HepG2 (cell line): ENCODE measurements around the gene MYL11. TPM values are rescaled to one million over a fixed set of nuclear protein-coding genes. Genes with fewer than 3 reads are reported as not detected.

Source experiments
- AKAP8 ChIP-seq: sonication (generic); formaldehyde crosslinking; IDR thresholded peaks from 2 replicates; pipeline ENCODE4 v1.5.1; 2020; ENCODE audit warnings: mild to moderate bottlenecking, missing genetic modification reagents
- ATM ChIP-seq: fragments of 450-650 bp; IDR thresholded peaks from 2 replicates; pipeline ENCODE4 v1.7.1; 2017; ENCODE audit warnings: mild to moderate bottlenecking, borderline replicate concordance
- CENPT ChIP-seq: sonication (generic); formaldehyde crosslinking; IDR thresholded peaks from 2 replicates; pipeline ENCODE4 v1.8.0; 2022; ENCODE audit warnings: low read depth, mild to moderate bottlenecking, moderate library complexity, missing genetic modification reagents
- ELF1 ChIP-seq: sonication (generic); formaldehyde crosslinking; IDR thresholded peaks from 2 replicates; pipeline ENCODE4 v1.4.0; 2020; ENCODE audit warnings: missing genetic modification reagents
- NCOR1 ChIP-seq: fragments of 200-600 bp; sonication (generic); IDR thresholded peaks from 2 replicates; pipeline ENCODE4 v1.7.0; 2017; ENCODE audit warnings: antibody characterized with exemption, low read length, borderline replicate concordance
- NR2C2 ChIP-seq: sonication (generic); formaldehyde crosslinking; IDR thresholded peaks from 2 replicates; pipeline ENCODE4 v1.4.0; 2020; ENCODE audit warnings: missing genetic modification reagents, mild to moderate bottlenecking, moderate library complexity, borderline replicate concordance
- POLR2G ChIP-seq: fragments of 200-400 bp; formaldehyde crosslinking; IDR thresholded peaks from 2 replicates; pipeline ENCODE4 v1.6.1; 2018; ENCODE audit warnings: mild to moderate bottlenecking, low read depth, low read length, moderate library complexity
- PTBP1 ChIP-seq: fragments of 200-400 bp; formaldehyde crosslinking; IDR thresholded peaks from 2 replicates; pipeline ENCODE4 v1.6.1; 2018; ENCODE audit warnings: low read length, low read depth; ENCODE audit not compliant: poor library complexity, severe bottlenecking
- RNF2 ChIP-seq: fragments of 450-650 bp; conservative IDR thresholded peaks from 2 replicates; pipeline ENCODE4 v1.6.1; 2016; ENCODE audit warnings: low read depth
- SMC3 ChIP-seq: IDR thresholded peaks from 2 replicates; pipeline ENCODE4 v1.6.1; 2011; ENCODE audit warnings: low read length, improper control_type of control experiment
- SNAPC4 ChIP-seq: sonication (generic); formaldehyde crosslinking; IDR thresholded peaks from 2 replicates; pipeline ENCODE4 v1.4.0; 2020; ENCODE audit warnings: mild to moderate bottlenecking, missing genetic modification reagents
- SP1 ChIP-seq, 2 experiments: fragments of 450-650 bp in 1 of 2; sonication (generic) in 1 of 2; formaldehyde crosslinking in 1 of 2; IDR thresholded peaks; 2 replicates each; pipeline versions ENCODE4 v1.4.0 to v1.6.1; 2016 to 2020; ENCODE audit warnings: missing genetic modification reagents in 1 of 2
- YY1 ChIP-seq: IDR thresholded peaks from 2 replicates; pipeline ENCODE4 v1.6.1; 2011; ENCODE audit warnings: low read length, low read depth, moderate library complexity, mild to moderate bottlenecking; ENCODE audit not compliant: insufficient read depth, insufficient replicate concordance
- ZNF232 ChIP-seq: sonication (generic); formaldehyde crosslinking; IDR thresholded peaks from 2 replicates; pipeline ENCODE4 v1.4.0; 2020; ENCODE audit warnings: missing genetic modification reagents, borderline replicate concordance
- ZNF263 ChIP-seq: sonication (generic); formaldehyde crosslinking; IDR thresholded peaks from 2 replicates; pipeline ENCODE4 v1.4.0; 2020; ENCODE audit warnings: missing genetic modification reagents
- ZNF282 ChIP-seq: fragments of 450-650 bp; IDR thresholded peaks from 2 replicates; pipeline ENCODE4 v1.6.1; 2018; ENCODE audit not compliant: partially characterized antibody
- ZNF614 ChIP-seq: IDR thresholded peaks from 2 replicates; pipeline ENCODE4 v1.6.1; 2018; ENCODE audit warnings: missing biosample characterization, missing genetic modification reagents, inconsistent platforms, borderline replicate concordance
- ZNF788 ChIP-seq: sonication (generic); formaldehyde crosslinking; IDR thresholded peaks from 2 replicates; pipeline ENCODE4 v1.5.0; 2020; ENCODE audit warnings: mild to moderate bottlenecking, missing genetic modification reagents, borderline replicate concordance
- polyA plus RNA-seq, 8 experiments: library from polyadenylated mRNA; depleted of rRNA in 3 of 8; stranded (reverse) in 7 of 8; unstranded in 1 of 8; fragments of >200 nt; fragmentation: Illumina TruSeq in 4 of 8; extraction: Trizol in 4 of 8; gene quantifications; 2 replicates each; pipeline versions ENCODE4 v1.2.1 to v1.2.3, GENCODE V29; 2011 to 2016; ENCODE audit warnings: low read depth in 4 of 8, missing spikeins in 1 of 8, mixed read lengths in 1 of 8; ENCODE audit not compliant: insufficient read depth in 1 of 8
- total RNA-seq, 5 experiments: library from RNA; depleted of rRNA; stranded (reverse); fragments of >200 nt; fragmentation: Illumina TruSeq; extraction: Trizol; gene quantifications; 2 replicates each; pipeline ENCODE4 v1.2.3, GENCODE V29; 2016; ENCODE audit warnings: low read depth in 1 of 5
- TF ChIP-seq, protein P1 (sequence below): sonication (generic); formaldehyde crosslinking; IDR thresholded peaks from 2 replicates; pipeline ENCODE4 v1.4.0; 2020; ENCODE audit warnings: mild to moderate bottlenecking, missing genetic modification reagents, borderline replicate concordance
- TF ChIP-seq, protein P2 (sequence below): sonication (generic); formaldehyde crosslinking; IDR thresholded peaks from 2 replicates; pipeline ENCODE4 v1.8.1; 2022; ENCODE audit warnings: mild to moderate bottlenecking, missing genetic modification reagents

The MYL11 gene
- total and polyA plus RNA-seq, 2 of the 13 experiments (the other 11 are each of a cell fraction or from before 2014, with no cell fraction given): not detected

- TF ChIP-seq SP1 (IDR thresholded peaks at IDR 0.05): no peak
- TF ChIP-seq SP1 (CRISPR knock-in tag; IDR thresholded peaks at IDR 0.05): no peak
- TF ChIP-seq ZNF788 (CRISPR knock-in tag): peak; percentile 71; the same call in 1 of the 2 replicates
- peak; percentile 34 for TF ChIP-seq SMC3
- TF ChIP-seq ZNF614 (CRISPR knock-in tag): 0 out of 2 replicates have a peak, but pooled peaks have one; percentile 47
- TF ChIP-seq RNF2: no peak
- no peak; the same call in 1 of the 2 replicates for TF ChIP-seq CENPT (CRISPR knock-in tag)
- peak; percentile 76 for TF ChIP-seq ELF1 (CRISPR knock-in tag)
- TF ChIP-seq ZNF263 (CRISPR knock-in tag): peak; percentile 2; the same call in 1 of the 2 replicates
- TF ChIP-seq ATM: no peak
- peak; percentile 28; the same call in 1 of the 2 replicates for TF ChIP-seq NR2C2 (CRISPR knock-in tag)
- TF ChIP-seq PTBP1: no peak
- TF ChIP-seq, protein P1, sequence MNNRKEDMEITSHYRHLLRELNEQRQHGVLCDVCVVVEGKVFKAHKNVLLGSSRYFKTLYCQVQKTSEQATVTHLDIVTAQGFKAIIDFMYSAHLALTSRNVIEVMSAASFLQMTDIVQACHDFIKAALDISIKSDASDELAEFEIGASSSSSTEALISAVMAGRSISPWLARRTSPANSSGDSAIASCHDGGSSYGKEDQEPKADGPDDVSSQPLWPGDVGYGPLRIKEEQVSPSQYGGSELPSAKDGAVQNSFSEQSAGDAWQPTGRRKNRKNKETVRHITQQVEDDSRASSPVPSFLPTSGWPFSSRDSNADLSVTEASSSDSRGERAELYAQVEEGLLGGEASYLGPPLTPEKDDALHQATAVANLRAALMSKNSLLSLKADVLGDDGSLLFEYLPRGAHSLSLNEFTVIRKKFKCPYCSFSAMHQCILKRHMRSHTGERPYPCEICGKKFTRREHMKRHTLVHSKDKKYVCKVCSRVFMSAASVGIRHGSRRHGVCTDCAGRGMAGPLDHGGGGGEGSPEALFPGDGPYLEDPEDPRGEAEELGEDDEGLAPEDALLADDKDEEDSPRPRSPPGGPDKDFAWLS (CRISPR knock-in tag): no peak
- TF ChIP-seq SNAPC4: no peak
- TF ChIP-seq, protein P2, sequence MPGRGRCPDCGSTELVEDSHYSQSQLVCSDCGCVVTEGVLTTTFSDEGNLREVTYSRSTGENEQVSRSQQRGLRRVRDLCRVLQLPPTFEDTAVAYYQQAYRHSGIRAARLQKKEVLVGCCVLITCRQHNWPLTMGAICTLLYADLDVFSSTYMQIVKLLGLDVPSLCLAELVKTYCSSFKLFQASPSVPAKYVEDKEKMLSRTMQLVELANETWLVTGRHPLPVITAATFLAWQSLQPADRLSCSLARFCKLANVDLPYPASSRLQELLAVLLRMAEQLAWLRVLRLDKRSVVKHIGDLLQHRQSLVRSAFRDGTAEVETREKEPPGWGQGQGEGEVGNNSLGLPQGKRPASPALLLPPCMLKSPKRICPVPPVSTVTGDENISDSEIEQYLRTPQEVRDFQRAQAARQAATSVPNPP (CRISPR knock-in tag): 0 out of 2 replicates have a peak, but pooled peaks have one; percentile 44
- TF ChIP-seq NCOR1: no peak
- TF ChIP-seq ZNF232 (CRISPR knock-in tag): no peak
- no peak for TF ChIP-seq ZNF282
- TF ChIP-seq POLR2G: peak; percentile 26
- peak; percentile 54 for TF ChIP-seq AKAP8 (CRISPR knock-in tag)
- TF ChIP-seq YY1: peak; percentile 36
Observed at GRCh38 chr16:30352488-30353401, 21.9 kb upstream of the MYL11 start (continued).
